Neural progenitor cell (in vitro differentiated cells): ENCODE results near the gene EXOC8.

Source experiments
- CTCF ChIP-seq: fragments of 200-600 bp; sonication (generic); IDR thresholded peaks from 2 replicates; pipeline ENCODE4 v1.5.1; 2017; ENCODE audit warnings: antibody characterized with exemption, mild to moderate bottlenecking
- EZH2 ChIP-seq: fragments of 200-600 bp; sonication (generic); IDR thresholded peaks from 2 replicates; pipeline ENCODE4 v1.6.1; 2017; ENCODE audit warnings: antibody characterized with exemption, mild to moderate bottlenecking, moderate library complexity

GRCh38 chr1:231334952-231335351 is 2.7 kb downstream of the EXOC8 start:
- TF ChIP-seq CTCF (no peak), EZH2 (no peak)
